CD4-positive, alpha-beta T cell treated with Interleukin-6 at 100 ng/mL for 8 hours (primary cell): ENCODE data around the gene PDK2.

Experiments used
- DNase-seq: peaks from one replicate; pipeline ENCODE4 v3.0.0-alpha.2; 2020; ENCODE audit warnings: mixed read lengths, low spot score

Gene PDK2

GRCh38 chr17:50101346-50102163 is 6.4 kb downstream of the PDK2 start:
- no peak for DNase-seq

GRCh38 chr17:50102164-50102991 is 7.2 kb downstream of the PDK2 start:
- no peak for DNase-seq

GRCh38 chr17:50103252-50103651 is 8.1 kb downstream of the PDK2 start:
- DNase-seq: no peak

- DNase-seq: no peak
These were observed 8.8 kb downstream of the PDK2 start for GRCh38 chr17:50103941-50104340.

GRCh38 chr17:50105811-50106210 is 10.7 kb downstream of the PDK2 start:
- DNase-seq: no peak

GRCh38 chr17:50106393-50107131 is 11.4 kb downstream of the PDK2 start:
- DNase-seq: no peak

GRCh38 chr17:50107790-50108414 is 12.8 kb downstream of the PDK2 start:
- DNase-seq: no peak

GRCh38 chr17:50108556-50108955 is 13.4 kb downstream of the PDK2 start:
- DNase-seq: no peak

GRCh38 chr17:50109207-50109606 is 14.1 kb downstream of the PDK2 start:
- DNase-seq: no peak

GRCh38 chr17:50109785-50110184 is 14.6 kb downstream of the PDK2 start:
- DNase-seq: no peak

- no peak for DNase-seq
These were observed 15.6 kb downstream of the PDK2 start for GRCh38 chr17:50110591-50111349.

GRCh38 chr17:50111673-50112655 is 16.8 kb downstream of the PDK2 start:
- DNase-seq: no peak

GRCh38 chr17:50112694-50113093 is 17.5 kb downstream of the PDK2 start:
- DNase-seq: no peak

- DNase-seq: no peak
These were observed 18.6 kb downstream of the PDK2 start for GRCh38 chr17:50113624-50114320.

GRCh38 chr17:50114401-50114800 is 19.2 kb downstream of the PDK2 start:
- no peak for DNase-seq

- peak; percentile 47 for DNase-seq
These were observed 19.8 kb downstream of the PDK2 start for GRCh38 chr17:50114849-50115357.

- DNase-seq: no peak
These were observed 20.6 kb downstream of the PDK2 start for GRCh38 chr17:50115756-50116155.

GRCh38 chr17:50117202-50118051 is 22.3 kb downstream of the PDK2 start:
- peak; percentile 54 for DNase-seq
